Brain pericyte (primary cell): ENCODE results near the gene HEXA.

Experiments used
- DNase-seq: peaks from one replicate; pipeline ENCODE4 v3.0.0-alpha.2; 2012; ENCODE audit warnings: low read depth, low spot score

The HEXA gene

GRCh38 chr15:72375501-72375845 lies 341 bp downstream of the HEXA start:
- no peak for DNase-seq

DNA sequence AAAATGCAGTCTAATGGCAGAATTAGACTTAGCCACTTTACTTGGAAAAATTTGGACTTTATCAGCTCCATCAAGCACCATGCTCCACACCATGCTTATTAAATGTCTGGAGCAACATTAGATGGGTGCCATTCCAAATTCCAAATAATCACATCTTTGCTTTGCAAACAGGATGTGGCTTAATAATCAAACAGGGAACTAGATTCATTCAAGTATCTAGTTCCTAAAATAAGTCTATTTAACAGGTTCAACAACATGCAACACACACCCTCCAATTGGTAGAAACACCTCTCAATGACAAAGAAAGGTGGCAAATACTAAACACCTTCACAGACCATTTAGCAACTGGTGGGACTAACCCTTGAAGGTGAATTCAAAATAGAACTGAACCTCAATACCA lies 3.5 kb downstream of the HEXA start:
- DNase-seq = no peak

DNA sequence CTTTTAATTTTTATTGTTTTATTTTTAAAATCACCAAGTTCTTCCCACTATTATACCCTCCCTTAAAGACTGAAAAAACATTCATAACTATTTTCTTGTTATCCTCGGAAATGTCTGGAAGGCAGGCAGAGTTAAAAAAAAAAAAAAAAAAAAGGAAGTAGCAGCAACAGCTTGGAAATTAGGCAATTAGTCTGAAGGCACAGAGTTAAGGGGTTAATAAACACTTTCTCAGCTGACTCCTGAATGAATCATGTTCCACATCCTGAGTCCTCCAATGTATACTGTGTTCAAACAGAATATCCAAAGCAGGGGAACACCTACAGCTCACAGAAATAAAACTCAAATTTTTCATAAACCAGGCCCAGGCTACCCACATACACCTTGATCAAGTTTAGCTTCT lies 5.8 kb downstream of the HEXA start:
- DNase-seq = no peak

GRCh38 chr15:72368899-72369298 lies 6.9 kb downstream of the HEXA start:
- no peak for DNase-seq

GRCh38 chr15:72368325-72368724 lies 7.5 kb downstream of the HEXA start:
- DNase-seq = no peak

- no peak for DNase-seq
These were observed 10.0 kb downstream of the HEXA start for GRCh38 chr15:72365844-72366243.

DNA sequence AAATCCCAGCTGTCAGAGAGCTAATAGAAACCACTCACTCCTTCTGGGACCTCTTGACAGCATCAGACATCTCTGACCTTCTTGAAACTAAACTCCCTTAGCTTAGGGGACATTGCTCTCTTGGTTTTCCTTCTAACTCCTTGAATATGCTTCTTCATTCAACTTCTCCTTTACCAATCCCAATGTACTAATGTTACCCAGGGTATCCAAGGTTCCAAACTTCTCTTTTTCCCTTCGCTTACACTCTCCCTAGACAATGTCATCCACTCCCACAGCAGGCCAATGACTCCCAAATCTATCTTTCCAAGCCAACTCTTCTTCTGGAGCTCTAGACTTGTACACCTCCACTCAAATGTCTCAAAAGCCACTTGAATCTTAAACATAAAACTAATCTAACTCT lies 14.6 kb downstream of the HEXA start:
- no peak for DNase-seq

DNA sequence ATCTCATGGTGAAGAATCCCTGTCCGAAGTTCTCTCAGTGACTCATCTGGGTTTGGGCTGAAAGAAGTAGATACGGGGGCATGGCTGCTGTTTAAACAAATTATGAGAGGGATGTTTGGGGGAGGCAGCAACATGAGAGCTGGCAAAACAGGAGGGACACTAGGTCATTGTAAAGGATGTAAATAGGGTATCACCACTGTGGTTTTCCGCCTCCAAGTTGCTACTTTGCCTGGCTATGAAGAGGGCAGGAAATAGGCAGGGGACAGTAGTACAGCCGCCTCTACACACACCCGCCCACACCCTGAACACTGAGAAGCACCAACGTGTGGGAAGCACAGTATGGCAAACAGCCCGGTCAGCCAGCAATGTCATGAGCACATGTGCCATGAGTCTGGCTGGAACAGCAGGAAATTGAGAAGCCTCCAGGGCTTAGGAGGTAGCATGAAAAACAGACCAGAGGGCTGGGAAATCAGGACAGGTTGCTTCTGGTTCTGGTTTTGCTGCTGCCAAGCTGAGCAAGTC lies 17.1 kb downstream of the HEXA start:
- no peak for DNase-seq

GRCh38 chr15:72358121-72358520 lies 17.7 kb downstream of the HEXA start:
- DNase-seq = no peak

GRCh38 chr15:72354496-72354895 lies 21.3 kb downstream of the HEXA start:
- DNase-seq = no peak

DNA sequence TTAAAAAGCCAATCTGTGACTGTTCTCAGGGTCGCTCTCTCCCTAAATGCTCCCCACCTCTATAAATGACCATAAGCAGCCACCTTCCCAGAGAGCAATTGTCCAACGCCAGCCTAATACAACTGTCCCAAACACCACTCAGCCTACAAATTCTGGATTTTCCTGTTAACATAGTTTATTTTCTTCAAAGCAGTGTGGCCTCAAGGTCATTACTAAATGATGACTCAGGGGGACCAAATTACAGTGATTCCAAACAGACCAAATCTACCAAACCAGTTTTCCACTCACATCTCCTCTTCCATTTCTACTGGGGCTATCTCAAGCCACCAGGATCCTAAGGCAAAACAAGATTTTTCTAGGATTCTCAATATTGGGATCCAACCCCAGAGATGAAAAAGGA lies 22.5 kb downstream of the HEXA start:
- no peak for DNase-seq

GRCh38 chr15:72345806-72346205 lies 30.0 kb downstream of the HEXA start:
- no peak for DNase-seq

DNA sequence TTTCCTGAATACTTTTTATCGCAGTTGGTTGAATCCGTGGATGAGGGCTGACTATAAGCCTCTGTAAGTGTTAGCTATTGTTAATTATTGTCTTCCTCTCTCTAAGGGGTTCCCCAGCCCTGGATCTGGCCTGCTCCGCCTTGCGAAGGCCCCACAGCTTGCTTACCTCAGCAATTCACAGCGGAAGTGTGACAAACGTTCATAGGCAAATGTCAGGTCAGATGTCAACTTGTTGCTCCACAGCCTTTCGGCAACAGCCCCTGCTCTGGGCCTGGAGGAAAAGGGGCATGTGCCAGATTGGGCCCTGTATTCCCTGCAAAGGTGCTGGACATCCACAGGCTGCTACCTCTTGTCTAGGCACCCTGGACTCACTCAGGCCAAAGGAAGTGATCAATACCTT lies 30.5 kb downstream of the HEXA start:
- no peak for DNase-seq

DNA sequence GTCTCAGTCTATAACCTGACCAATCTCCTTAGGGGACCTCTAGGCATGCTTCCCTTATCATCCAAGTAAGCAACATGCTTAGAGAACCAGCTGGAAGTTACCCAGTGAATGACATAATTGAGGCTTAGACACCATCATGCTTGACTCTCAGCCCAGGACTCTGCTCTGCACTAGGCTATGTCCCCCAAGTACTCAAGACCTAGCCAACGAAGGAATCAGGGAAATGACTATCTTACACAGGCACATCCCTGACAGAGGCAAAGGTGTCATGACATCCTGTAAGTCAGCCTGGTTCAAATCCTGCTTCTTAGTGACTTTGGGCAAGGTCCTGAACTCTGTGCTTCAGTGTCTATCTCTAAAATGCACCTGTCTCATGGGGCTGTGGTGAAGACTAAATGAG lies 31.2 kb downstream of the HEXA start:
- no peak for DNase-seq

DNA sequence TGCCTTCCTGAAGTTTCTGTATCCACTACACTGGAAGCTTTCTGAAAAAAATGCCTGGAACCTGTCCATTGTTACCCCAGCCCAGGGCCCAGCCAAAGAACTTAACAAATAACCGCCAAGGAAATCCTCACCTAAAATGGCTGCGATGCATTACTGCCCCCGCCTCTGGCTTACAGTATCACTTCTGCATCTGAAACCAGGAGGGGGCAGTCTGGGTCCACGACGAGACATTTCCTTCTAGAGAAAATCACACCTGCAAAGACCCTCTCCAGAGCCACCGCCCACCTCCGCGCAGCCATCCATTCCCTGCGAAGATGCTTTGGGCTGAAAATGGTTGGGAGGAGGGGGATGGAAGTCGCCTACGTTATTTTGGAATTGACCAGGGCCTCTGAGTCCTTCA lies 33.4 kb downstream of the HEXA start:
- DNase-seq = no peak

DNA sequence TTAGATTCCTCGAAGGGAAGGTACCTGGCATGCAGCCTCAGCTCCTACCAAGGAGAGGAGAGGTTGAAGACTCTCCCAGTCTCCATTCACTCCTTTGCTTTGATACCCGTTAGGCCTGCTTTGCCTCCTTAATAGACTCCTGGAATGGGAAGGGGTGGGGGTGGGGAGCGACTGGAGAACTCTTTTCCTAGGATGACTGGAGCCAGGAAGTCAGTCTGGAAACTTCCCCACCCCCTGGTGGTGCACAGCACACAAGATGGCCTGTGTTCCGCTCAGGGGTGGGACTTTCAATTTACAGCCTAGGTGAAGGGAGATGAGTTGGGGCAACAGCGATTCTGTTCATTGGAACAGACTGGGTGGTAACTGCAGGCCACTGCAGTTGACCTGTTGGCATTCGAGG lies 34.5 kb downstream of the HEXA start:
- no peak for DNase-seq

DNA sequence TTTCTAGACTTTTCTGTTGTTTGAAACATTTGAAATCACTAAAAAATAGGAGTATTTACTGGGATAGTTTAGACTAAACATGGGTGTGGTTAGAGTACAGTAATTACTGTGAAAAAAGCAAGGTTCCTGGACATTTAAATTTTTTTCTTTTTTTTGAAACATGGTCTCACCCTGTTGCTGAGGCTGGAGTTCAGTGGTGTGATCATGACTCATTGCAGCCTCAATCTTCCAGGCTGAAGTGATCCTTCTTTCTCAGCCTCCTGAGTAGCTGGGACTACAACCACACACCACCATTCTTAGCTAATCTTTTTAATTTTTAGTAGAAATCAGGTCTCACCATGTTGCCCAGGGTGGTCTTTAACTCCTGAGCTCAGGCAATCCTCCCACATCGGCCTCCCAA lies 35.4 kb downstream of the HEXA start:
- no peak for DNase-seq

- DNase-seq = peak; percentile 67
These were observed 36.0 kb downstream of the HEXA start for GRCh38 chr15:72339777-72340177.

- DNase-seq = no peak
These were observed 37.0 kb downstream of the HEXA start for GRCh38 chr15:72338617-72339321.

- no peak for DNase-seq
These were observed 37.7 kb downstream of the HEXA start for GRCh38 chr15:72338148-72338547.

DNA sequence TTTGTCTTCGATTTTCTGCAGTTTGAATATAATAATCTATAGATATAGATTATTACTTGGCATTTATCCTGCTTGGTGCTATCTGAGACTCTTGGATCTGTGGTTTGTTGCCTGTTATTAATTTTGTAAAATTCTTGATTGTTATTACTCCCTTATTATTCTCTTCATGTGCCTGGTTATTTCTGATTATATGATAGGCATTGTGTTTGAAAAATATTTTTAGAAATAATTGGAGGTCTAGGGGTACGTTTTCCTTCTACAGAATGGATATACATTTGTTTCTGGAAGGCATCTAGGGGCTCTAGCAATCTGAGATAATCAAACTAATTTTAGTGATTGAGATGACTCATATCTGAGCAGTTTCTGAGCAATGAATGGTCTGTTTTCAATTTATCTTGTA lies 41.0 kb downstream of the HEXA start:
- no peak for DNase-seq

GRCh38 chr15:72331021-72331420 lies 44.8 kb downstream of the HEXA start:
- DNase-seq = no peak

DNA sequence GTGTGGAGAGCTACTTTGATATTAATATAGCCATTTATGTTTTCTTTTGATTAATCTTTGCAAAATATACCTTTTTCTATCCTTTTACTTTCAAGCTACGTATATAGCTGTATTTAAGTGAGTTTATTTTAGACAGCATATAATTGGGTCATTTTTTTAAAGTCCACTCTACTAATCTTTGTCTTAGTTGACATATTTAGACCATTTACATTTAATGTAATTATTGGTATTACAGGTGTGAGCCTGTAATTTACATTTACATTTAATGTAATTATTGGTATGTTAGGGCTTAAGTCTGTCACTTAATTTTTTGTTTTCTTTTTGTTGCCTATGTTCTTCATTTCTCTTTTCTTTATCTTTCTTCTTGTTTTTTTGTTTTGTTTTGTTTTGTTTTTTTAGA lies 52.1 kb downstream of the HEXA start:
- DNase-seq = no peak
